HG03060 (cell line): ENCODE measurements around the gene GRK1.
"Not testable (repeated sequence)": the region's sequence is repeated elsewhere in the genome, so short reads cannot be mapped to it uniquely, and the experiment has no call there.

Experiments
- ATAC-seq: cut with Tn5 transposase; IDR thresholded peaks from one replicate; pipeline ENCODE4 v1.9.1; 2021; ENCODE audit warnings: low read depth, moderate number of reproducible peaks; ENCODE audit not compliant: unreplicated experiment

GRK1 gene

GRCh38 chr13:113740286-113740556 is 73.2 kb downstream of the GRK1 start:
- no peak for ATAC-seq

GRCh38 chr13:113740661-113741060 is 73.6 kb downstream of the GRK1 start:
- ATAC-seq, result no peak

DNA sequence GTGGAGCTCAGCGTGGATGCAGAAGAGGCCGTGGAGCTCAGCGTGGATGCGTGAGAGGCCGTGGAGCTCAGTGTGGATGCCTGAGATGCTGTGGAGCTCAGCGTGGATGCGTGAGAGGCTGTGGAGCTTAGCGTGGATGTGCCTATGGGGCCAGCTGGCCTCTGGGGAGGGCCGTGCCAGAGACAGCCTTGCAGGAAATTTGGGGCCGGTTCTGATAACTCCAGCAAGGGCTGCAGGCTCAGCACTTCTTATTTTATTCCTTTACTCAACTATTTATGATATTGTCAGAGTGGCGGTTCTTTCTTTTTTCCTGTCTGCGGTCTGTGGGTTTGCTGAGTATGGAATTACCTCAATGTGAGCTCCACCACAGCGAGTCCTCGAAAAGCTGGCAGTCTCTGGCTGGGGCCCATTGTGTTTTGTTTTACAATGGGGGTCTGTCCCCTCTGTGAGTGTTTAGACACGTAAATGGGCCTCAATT is 74.2 kb downstream of the GRK1 start:
- ATAC-seq, result no peak

DNA sequence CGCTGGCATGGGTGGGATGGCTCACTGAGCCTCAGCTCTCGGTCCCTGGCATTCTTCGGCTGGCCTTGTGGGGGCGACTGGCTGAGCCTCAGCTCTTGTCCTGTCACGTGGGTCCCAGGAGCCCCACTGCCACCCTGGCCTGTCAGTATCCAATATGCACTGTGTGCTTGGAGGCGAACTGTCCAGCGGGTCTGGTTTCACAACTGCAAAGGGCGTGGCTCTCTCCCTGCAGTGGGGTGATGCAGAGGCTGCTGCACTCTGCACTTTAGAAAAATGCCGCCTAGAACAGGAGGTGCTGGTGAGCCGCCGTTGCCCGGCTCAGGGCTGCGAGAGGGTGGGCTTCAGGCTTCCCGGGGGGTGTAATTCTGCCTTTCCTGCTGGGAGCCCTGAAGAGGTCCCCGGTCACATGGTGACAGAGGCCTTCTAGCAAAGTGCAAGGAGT is 75.0 kb downstream of the GRK1 start:
- ATAC-seq, result no peak

GRCh38 chr13:113742445-113743120 is 75.6 kb downstream of the GRK1 start:
- ATAC-seq, result no peak

DNA sequence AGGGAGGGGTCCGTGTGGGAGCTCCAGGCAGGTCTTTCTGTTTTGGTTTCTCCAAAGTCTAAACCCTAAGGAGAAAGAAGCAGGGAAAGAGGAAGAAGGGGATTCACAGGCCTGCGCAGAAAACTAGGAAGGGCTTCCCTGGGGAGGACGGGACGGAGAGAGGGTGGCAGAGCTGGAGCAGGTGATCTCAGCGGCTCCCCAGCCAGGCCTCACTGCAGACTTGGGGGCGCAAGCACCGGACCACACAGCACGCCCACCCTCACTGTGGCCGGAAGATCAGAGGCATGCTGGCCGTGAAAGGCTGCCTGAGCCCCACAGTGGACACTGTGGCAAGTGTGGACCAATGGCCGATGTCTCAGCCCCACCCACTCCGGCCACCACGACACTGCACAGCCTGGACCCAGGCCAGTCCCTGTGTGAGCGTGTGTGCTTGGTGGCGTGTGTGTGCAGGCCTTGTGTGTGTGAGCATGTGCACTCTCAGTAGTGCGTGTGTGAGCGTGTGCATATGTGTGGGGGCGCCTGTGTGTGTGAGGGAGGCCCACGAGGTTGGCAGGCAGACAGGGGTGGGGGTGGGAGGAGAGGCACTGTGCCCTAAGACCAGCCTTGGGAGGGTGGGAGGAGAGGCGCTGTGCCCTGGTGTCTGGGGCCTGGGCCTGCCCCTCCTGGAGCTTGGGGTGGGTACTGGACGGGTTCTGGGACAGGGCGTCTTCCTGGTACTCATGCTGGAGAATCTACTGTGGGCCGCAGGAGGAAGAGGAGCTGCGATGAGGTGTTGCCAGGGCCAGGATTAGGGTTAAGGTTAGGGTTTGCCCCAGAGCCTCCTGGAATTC is 76.6 kb downstream of the GRK1 start:
- ATAC-seq, result no peak

DNA sequence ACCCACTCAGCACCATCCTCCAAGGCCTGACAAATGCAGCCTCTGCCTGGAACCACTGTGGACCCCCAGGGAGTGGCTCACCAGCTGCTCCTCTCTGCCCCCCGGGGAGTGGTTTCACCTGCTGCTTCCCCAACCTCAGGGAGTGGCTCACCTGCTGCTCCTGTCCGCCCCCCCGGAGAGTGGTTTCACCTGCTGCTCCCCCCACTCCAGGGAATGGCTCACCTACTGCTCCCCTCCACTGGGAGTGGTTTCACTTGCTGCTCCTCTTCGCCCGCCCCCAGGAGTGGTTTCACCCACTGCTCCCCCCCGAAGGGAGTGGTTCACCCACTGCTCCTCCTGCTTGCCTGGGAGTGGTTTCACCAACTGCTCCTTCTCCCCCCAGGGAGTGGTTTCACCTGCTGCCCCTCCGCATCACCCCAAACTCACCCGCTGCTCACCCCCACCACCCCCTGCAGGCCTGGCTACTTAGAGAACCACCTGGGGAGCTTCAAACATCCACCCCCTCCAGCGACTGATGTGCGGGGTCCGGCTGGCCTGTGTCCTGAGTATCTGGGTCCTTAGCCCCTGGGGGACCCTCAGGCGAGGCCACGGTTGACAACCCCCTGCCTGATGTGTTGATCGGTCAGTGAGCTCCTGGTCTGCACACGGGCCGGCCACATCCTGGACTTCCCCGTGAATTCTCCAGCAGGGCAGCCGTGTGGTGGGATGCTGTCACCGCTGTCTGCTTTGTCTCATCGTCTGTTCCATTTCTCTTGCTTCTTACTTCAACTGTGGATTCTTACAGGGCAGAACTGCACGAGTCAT is 77.4 kb downstream of the GRK1 start:
- ATAC-seq, result no peak

DNA sequence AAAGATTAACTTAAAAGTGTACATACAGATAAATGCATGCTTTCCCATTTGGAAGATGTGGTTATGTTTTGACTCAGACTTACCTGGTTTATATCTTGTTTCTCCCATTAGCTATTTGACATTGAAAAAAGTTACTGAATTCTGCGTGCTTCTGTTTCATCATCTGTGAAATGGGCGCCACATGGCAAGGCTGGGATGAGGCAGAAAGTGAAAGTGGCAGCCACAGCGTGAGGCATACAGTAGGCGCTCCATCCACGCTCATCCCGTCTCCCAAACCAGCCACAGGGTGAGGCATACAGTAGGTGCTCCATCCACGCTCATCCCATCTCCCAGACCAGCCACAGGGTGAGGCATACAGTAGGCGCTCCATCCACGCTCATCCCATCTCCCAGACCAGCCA is 78.0 kb downstream of the GRK1 start:
- ATAC-seq, result no peak

GRCh38 chr13:113745500-113746142 is 78.6 kb downstream of the GRK1 start:
- ATAC-seq, result not testable (repeated sequence)

GRCh38 chr13:113746143-113746525 is 79.1 kb downstream of the GRK1 start:
- no peak for ATAC-seq

GRCh38 chr13:113746671-113747070 is 79.7 kb downstream of the GRK1 start:
- ATAC-seq, result no peak

DNA sequence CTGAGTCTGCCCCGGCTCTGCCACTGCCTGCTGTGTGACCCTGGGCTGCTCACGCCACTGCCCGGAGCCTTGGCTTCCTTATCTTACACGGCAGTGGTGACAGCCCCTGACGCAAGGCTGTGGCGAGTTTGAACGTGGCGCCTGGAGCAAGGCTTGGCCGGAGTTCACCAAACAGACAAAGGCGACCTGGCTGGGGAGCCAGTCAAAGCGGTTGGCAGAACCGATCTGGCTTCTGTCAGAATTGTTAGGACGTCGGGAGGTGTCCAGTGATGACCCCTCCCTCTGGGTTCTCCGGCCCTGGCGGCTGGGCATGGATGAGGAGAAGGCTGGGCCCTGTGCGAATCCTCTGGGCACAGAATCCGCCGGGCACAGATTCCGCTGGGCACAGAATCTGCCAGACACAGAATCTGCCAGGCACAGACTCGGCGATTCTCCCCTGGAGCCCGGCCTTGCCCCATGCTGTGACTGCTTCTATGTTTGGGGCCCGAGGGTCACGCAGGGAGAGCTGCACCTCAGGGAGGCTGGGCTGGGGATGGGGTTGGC is 80.3 kb downstream of the GRK1 start:
- ATAC-seq, result no peak

- ATAC-seq, result no peak
Measured at GRCh38 chr13:113748101-113748861, 81.3 kb downstream of the GRK1 start.

DNA sequence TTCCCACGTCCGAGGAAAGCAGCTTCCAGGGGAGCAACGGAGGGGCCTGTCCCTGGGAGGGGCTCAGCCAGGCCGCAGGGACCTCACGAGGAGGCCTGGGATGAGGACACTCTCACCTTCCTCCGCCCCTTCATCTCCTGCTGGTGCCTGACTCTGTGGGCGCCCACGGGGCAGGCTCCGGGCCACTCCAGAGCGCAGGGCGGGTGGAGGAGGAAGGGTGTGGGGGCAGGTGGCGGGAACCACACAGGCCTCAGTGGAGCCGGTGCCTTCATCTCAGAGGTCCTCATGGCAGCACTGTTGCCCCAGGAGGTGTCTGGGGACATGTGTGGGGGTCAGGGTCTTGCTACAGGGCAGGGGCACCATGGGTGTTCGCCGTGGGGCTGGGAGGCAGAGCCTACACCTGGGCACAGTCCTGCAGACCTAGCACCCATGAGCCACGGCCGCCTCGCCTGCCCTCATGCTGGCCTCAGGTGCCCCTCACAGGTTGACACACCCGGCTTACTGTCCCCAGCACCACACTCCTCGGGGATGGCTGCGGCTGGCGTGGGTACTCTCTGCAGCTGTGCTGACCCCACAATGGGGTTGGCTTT is 81.9 kb downstream of the GRK1 start:
- no peak for ATAC-seq

DNA sequence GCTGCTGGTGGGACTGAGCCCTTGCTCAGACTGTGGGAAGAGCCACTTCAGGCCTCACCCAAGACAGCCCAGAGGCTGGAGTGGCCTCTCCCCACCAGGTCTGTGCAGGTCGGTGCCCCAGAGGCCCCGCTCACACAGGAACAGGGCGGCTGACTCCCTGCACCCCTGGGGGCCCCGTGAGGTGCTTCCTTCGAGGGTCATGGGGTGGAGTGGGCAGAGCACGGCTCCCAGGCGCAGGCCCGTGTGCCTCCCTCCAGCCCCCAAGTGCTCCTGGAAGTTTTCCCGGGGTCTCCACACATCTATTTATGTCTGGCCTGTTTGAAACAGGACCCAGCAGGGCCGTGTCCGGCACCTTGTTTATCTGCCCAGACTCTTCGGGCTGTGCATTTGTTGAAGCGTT is 82.5 kb downstream of the GRK1 start:
- no peak for ATAC-seq

GRCh38 chr13:113749967-113750366 is 82.9 kb downstream of the GRK1 start:
- no peak for ATAC-seq

- no peak for ATAC-seq
Measured at GRCh38 chr13:113750554-113751399, 83.8 kb downstream of the GRK1 start.

DNA sequence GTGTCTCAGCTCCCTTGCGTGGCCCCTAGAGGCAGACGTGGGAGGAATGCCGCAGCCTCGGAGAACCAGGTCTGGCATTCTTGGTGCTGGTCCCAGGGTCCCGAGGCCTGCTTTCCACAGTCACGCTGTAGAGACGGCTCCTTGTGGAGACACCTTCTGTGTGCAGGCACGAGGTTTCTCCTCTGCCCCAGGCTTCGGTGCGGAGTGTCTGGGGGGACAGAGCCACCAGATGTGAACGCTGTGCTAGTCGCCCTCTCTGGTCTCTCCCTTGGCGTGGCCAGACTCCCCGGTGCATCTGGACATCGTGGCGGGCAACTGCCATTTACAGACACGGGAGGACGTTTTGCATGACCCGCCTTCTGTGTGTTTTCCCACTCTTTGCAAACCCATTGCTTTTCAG is 84.5 kb downstream of the GRK1 start:
- no peak for ATAC-seq
